Measurements from ENCODE around the gene AMBP. TPM values are rescaled to one million over a fixed set of nuclear protein-coding genes. Genes with fewer than 3 reads are reported as not detected.

AMBP gene
- total RNA-seq, 1 experiment from 2014 or later: 0.20 TPM

- Histone ChIP-seq H2BK15ac (ENCODE audit: low read depth, low read length) (no peak overlapping the region), H3K4me2 (ENCODE audit: insufficient read depth, insufficient read length, low read length) (no peak overlapping the region), H3K27ac (ENCODE audit: insufficient read length, low read depth, low read length) (no peak overlapping the region), H3T11ph (ENCODE audit: low read length) (no peak overlapping the region), H3K18ac (ENCODE audit: insufficient read length, low read depth, low read length) (no peak overlapping the region), H3K56ac (ENCODE audit: insufficient read length, low read depth, low read length) (no peak overlapping the region), H2AK5ac (ENCODE audit: insufficient read length, low read length) (no peak overlapping the region), H3K14ac (ENCODE audit: insufficient read depth, low read length) (no peak overlapping the region), H4K20me1 (ENCODE audit: control insufficient read depth, insufficient read depth, insufficient read length) (no peaks in the 10 kb centered on the region), H4K5ac (ENCODE audit: insufficient read length, low read depth, low read length) (no peak overlapping the region), H3K23me2 (ENCODE audit: insufficient read length, low read depth, low read length, poor library complexity, severe bottlenecking) (no peaks in the 10 kb centered on the region), H2BK120ac (ENCODE audit: low read depth, low read length, poor library complexity, severe bottlenecking) (no peak overlapping the region), H3K23ac (ENCODE audit: insufficient read length, low read depth, low read length) (no peak overlapping the region), H3K9me3 (ENCODE audit: control insufficient read depth, low read depth, low read length) (no peaks in the 10 kb centered on the region), H4K91ac (ENCODE audit: insufficient read length, low read depth, low read length) (no peak overlapping the region), H3K27me3 (ENCODE audit: insufficient read depth, low read length) (no peaks in the 10 kb centered on the region), H3K4ac (ENCODE audit: low read depth, low read length) (no peak overlapping the region), H2AFZ (ENCODE audit: low read length) (no peak overlapping the region), H3K79me2 (ENCODE audit: insufficient read depth, low read length) (no peaks in the 10 kb centered on the region), H2BK5ac (ENCODE audit: insufficient read length, low read length) (no peak overlapping the region), H3K4me1 (ENCODE audit: insufficient read depth, low read length) (no peaks in the 10 kb centered on the region), H2BK20ac (ENCODE audit: low read depth, low read length, poor library complexity, severe bottlenecking) (no peak overlapping the region), H3K9ac (ENCODE audit: extremely low read depth, insufficient read length, low read length) (no peak overlapping the region), H3K79me1 (ENCODE audit: insufficient read depth, low read depth, low read length, poor library complexity, severe bottlenecking) (no peaks in the 10 kb centered on the region), H2BK12ac (ENCODE audit: insufficient read length, low read depth, low read length) (no peak overlapping the region), H4K8ac (replicated peaks; ENCODE audit: insufficient read length, low read depth, low read length) (no peak overlapping the region)
- Mint-ChIP-seq H3K36me3 (ENCODE audit: insufficient read depth in 1 of 3, low read depth in 3 of 3) (no peaks in the 10 kb centered on the region), H3K27me3 (ENCODE audit: low read depth) (peaks cover 25% of the 10 kb centered on the region), H3K4me3 (no peak overlapping the region), H3K9me3 (no peaks in the 10 kb centered on the region), H3K4me1 (0 out of 4 replicates have a peak, but pooled peaks cover 0 to 3% of the 10 kb centered on the region in 2 experiments), H3K27ac (no peak overlapping the region)
- DNase-seq: no peak
- TF ChIP-seq CTCF (conservative IDR thresholded peaks at IDR 0.05): no peak
- WGBS (ENCODE audit: extremely low coverage, insufficient read length, low lambda C conversion rate): no CpG with 5 or more reads among the region's 4 CpGs
Measured at GRCh38 chr9:114086607-114087006, 8.5 kb upstream of the AMBP start.
